Lung (tissue), 12 donors: Measurements from ENCODE around the gene ZNF621. TPM values are rescaled to one million over a fixed set of nuclear protein-coding genes. Genes with fewer than 3 reads are reported as not detected.

Source experiments
- ATAC-seq: fragments of 200-7000 bp; cut with Tn5 transposase; one replicate; pipeline ENCODE4 v1.9.1; 2020; ENCODE audit warnings: moderate number of reproducible peaks; ENCODE audit not compliant: insufficient read depth, low FRiP score
- DNase-seq, 3 donors: peaks; one replicate each; pipeline ENCODE4 v3.0.0-alpha.2; 2013 to 2017
- H3K27ac ChIP-seq, 2 donors: one replicate each; pipeline ENCODE4 v1.5.1; 2013; ENCODE audit warnings: mild to moderate bottlenecking in 2 of 2, moderate library complexity in 2 of 2, control low read depth in 1 of 2, inconsistent platforms in 1 of 2, low read depth in 1 of 2, low read length in 1 of 2
- H3K27me3 ChIP-seq, 3 donors: one replicate each; pipeline ENCODE4 v1.5.1; 2013; ENCODE audit warnings: low read length in 2 of 3; ENCODE audit not compliant: control insufficient read depth in 3 of 3, insufficient read depth in 3 of 3
- H3K36me3 ChIP-seq, 4 donors: one replicate each; pipeline ENCODE4 v1.5.1; 2013; ENCODE audit warnings: low read length in 4 of 4, mild to moderate bottlenecking in 1 of 4, moderate library complexity in 1 of 4; ENCODE audit not compliant: control insufficient read depth in 4 of 4, insufficient read depth in 4 of 4
- H3K4me1 ChIP-seq, 5 donors: one replicate each; pipeline ENCODE4 v1.5.1; 2013; ENCODE audit warnings: low read length in 5 of 5, mild to moderate bottlenecking in 2 of 5, moderate library complexity in 1 of 5; ENCODE audit not compliant: control insufficient read depth in 5 of 5, insufficient read depth in 5 of 5
- H3K4me3 ChIP-seq: one replicate; pipeline ENCODE4 v1.5.1; 2013; ENCODE audit warnings: mild to moderate bottlenecking, control low read depth, moderate library complexity
- H3K9ac ChIP-seq, 2 donors: one replicate each; pipeline ENCODE4 v1.5.1; 2013; ENCODE audit warnings: low read length in 2 of 2, control low read depth in 1 of 2; ENCODE audit not compliant: insufficient read depth in 1 of 2
- H3K9me3 ChIP-seq, 4 donors: one replicate each; pipeline ENCODE4 v1.5.1; 2013; ENCODE audit warnings: low read length in 3 of 4, mild to moderate bottlenecking in 1 of 4, moderate library complexity in 1 of 4; ENCODE audit not compliant: control insufficient read depth in 4 of 4, insufficient read depth in 3 of 4
- CTCF ChIP-seq: IDR thresholded peaks from 2 replicates; pipeline ENCODE4 v1.5.1; 2012; ENCODE audit warnings: mild to moderate bottlenecking; ENCODE audit errors: control extremely low read depth, extremely low read depth
- WGBS, 2 donors: extraction: QIAGEN DNeasy Blood & Tissue Kit; methylation state at CpG; one replicate each; pipeline ENCODE4 v1.1.7; 2013; 5-methylcytosine and 5-hydroxymethylcytosine counted together
- polyA plus RNA-seq, 2 donors: library from polyadenylated mRNA; stranded (reverse); fragments of 200-250 nt; gene quantifications; one replicate each; pipeline ENCODE4 v1.2.1, GENCODE V29; 2013
- total RNA-seq, 2 donors: library from RNA; depleted of rRNA in 1 of 2; stranded (reverse); fragments of >200 nt in 1 of 2; gene quantifications; one replicate each; pipeline ENCODE4 v1.2.1, GENCODE V29; 2014 to 2021
- donor health status: control.
- donor health status: control.
- donor health status: Bipolar disorder and iron deficiency.
- donor health status: healthy.
- donor health status: DM: yes; HTN: yes; CAD: no.

ZNF621 gene
- total and polyA plus RNA-seq, 4 donors: 7.7 to 25.4 (median 18.7) TPM

DNA sequence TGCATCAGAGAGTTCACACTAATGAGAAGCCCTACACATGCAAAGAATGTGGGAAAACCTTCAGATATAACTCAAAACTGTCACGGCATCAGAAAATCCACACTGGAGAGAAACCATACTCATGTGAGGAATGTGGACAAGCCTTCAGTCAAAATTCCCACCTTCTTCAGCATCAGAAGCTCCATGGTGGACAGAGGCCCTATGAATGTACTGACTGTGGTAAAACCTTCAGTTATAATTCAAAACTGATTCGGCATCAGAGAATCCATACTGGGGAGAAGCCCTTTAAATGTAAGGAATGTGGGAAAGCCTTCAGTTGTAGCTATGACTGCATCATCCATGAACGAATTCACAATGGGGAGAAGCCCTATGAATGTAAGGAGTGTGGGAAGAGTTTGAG lies 37.6 kb upstream of the ZNF621 start:
- Histone ChIP-seq H3K9me3 (peaks cover 0 to 19% (median 9%) of the 10 kb centered on the region in 4 donors), H3K9ac (no peak overlapping the region), H3K4me3 (no peak overlapping the region), H3K36me3 (peaks cover 22 to 32% (median 29%) of the 10 kb centered on the region in 4 donors), H3K4me1 (no peaks in the 10 kb centered on the region), H3K27me3 (no peaks in the 10 kb centered on the region), H3K27ac (no peak overlapping the region)
- 99% methylated on average over 3 of the region's 3 CpGs for WGBS, 2 donors
- TF ChIP-seq CTCF: no peak
- no peak for ATAC-seq
- no peak for DNase-seq

- Histone ChIP-seq H3K9me3 (peaks cover 0 to 19% (median 9%) of the 10 kb centered on the region in 4 donors), H3K4me1 (no peaks in the 10 kb centered on the region), H3K27ac (no peak overlapping the region), H3K27me3 (no peaks in the 10 kb centered on the region), H3K9ac (no peak overlapping the region), H3K36me3 (peaks cover 14 to 20% (median 19%) of the 10 kb centered on the region in 4 donors), H3K4me3 (no peak overlapping the region)
- no peak for TF ChIP-seq CTCF
- DNase-seq (no peak), ATAC-seq (no peak)
- 91% methylated on average over 5 of the region's 5 CpGs for WGBS, 2 donors
These were observed 33.8 kb upstream of the ZNF621 start for GRCh38 chr3:40490916-40491315.

DNA sequence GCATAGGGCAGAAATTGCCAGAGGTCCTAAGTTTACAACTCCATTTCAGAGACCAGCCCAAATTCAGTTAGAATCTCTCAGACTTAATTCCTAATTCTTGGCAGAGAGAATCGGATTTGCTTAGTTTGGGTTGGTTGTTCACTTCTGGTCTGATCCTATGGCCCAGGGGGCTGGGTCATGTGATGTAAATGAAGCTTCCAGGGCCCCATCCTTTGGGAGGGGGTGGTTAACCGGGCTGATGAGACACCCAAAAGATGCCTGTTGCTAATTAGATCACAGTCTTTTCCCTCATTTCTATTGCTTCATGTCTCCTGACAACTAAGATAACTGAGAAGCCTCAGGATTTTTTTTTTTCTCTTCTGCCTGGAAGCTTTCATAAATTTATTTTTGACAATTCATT lies 30.1 kb upstream of the ZNF621 start:
- Histone ChIP-seq H3K27ac (no peak overlapping the region), H3K9ac (no peak overlapping the region), H3K36me3 (no peaks in the 10 kb centered on the region), H3K27me3 (no peaks in the 10 kb centered on the region), H3K4me3 (no peak overlapping the region), H3K4me1 (no peaks in the 10 kb centered on the region), H3K9me3 (no peaks in the 10 kb centered on the region)
- 70 to 77% methylated on average over 2 of the region's 2 CpGs for WGBS, 2 donors
- no peak for DNase-seq
- TF ChIP-seq CTCF: no peak
- ATAC-seq: no peak

DNA sequence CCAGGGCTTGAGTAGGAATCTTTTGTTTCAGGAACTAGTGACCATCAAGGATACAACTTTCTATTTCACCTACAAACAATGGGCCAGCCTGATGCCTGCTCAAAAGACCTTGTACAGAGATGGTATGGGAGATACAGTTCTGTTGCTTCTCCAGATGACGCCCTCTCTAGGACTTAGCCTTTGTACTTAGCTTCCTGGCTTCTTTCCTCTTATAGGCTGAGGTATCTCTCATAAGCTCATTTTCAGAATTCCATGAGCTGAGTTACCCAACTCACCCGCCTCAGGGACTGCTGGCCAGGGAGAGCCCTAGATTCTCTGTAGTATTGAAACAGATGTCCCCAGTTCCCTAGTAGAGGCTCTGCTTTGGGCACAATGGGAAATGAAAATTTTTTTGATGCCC lies 27.5 kb upstream of the ZNF621 start:
- H3K4me3 ChIP-seq: no peak overlapping the region
- no peaks in the 10 kb centered on the region for H3K4me1 ChIP-seq
- ATAC-seq (no peak), DNase-seq (no peak)
- H3K9ac ChIP-seq: no peak overlapping the region
- no peaks in the 10 kb centered on the region for H3K36me3 ChIP-seq
- H3K27me3 ChIP-seq: no peaks in the 10 kb centered on the region
- no peak overlapping the region for H3K27ac ChIP-seq
- no peak for TF ChIP-seq CTCF
- 91 to 96% methylated on average over 2 of the region's 2 CpGs for WGBS, 2 donors
- H3K9me3 ChIP-seq: no peaks in the 10 kb centered on the region
